ENCODE results near the gene ERMARD.

The ERMARD gene

GRCh38 chr6:169722362-169723199, 28.8 kb upstream of the ERMARD start:
- Histone ChIP-seq H3K9me3 (ENCODE audit: control insufficient read depth, insufficient read depth, low read length) (no peaks in the 10 kb centered on the region), H3K9ac (ENCODE audit: low read depth, low read length) (no peak overlapping the region), H3K4me3 (ENCODE audit: low read depth, low read length) (peak overlapping the region; percentile 89), H3K4me1 (ENCODE audit: control insufficient read depth, insufficient read depth, low read length) (peaks cover 17% of the 10 kb centered on the region), H3K27ac (ENCODE audit: low read depth, low read length) (peak overlapping the region; percentile 64), H3K27me3 (ENCODE audit: control insufficient read depth, insufficient read depth, low read length) (peaks cover 7% of the 10 kb centered on the region; the same call in 1 of the 2 replicates), H3K36me3 (ENCODE audit: control insufficient read depth, insufficient read depth, low read length) (peaks cover 19% of the 10 kb centered on the region)

GRCh38 chr6:169723200-169723909, 28.1 kb upstream of the ERMARD start:
- Histone ChIP-seq H3K4me1 (ENCODE audit: control insufficient read depth, insufficient read depth, low read length) (peaks cover 17% of the 10 kb centered on the region), H3K27ac (ENCODE audit: low read depth, low read length) (peak overlapping the region; percentile 64), H3K27me3 (ENCODE audit: control insufficient read depth, insufficient read depth, low read length) (peaks cover 7% of the 10 kb centered on the region; the same call in 1 of the 2 replicates)

GRCh38 chr6:169723991-169724493, 27.4 kb upstream of the ERMARD start:
- no peaks in the 10 kb centered on the region for H3K9me3 ChIP-seq (ENCODE audit: control insufficient read depth, insufficient read depth, low read length)
- H3K27ac ChIP-seq (ENCODE audit: low read depth, low read length), result peak overlapping the region; percentile 84
- H3K36me3 ChIP-seq (ENCODE audit: control insufficient read depth, insufficient read depth, low read length), result peaks cover 5% of the 10 kb centered on the region; the same call in 1 of the 2 replicates
- peaks cover 7% of the 10 kb centered on the region; the same call in 1 of the 2 replicates for H3K27me3 ChIP-seq (ENCODE audit: control insufficient read depth, insufficient read depth, low read length)
- peaks cover 17% of the 10 kb centered on the region for H3K4me1 ChIP-seq (ENCODE audit: control insufficient read depth, insufficient read depth, low read length)
- peak overlapping the region; percentile 47; the same call in 1 of the 2 replicates for H3K9ac ChIP-seq (ENCODE audit: low read depth, low read length)
- peak overlapping the region; percentile 63; the same call in 1 of the 2 replicates for H3K4me3 ChIP-seq (ENCODE audit: low read depth, low read length)

More at GRCh38 chr6:169723200-169723909, 28.1 kb upstream of the ERMARD start:
- no peaks in the 10 kb centered on the region for H3K9me3 ChIP-seq (ENCODE audit: control insufficient read depth, insufficient read depth, low read length)
- peaks cover 11% of the 10 kb centered on the region for H3K36me3 ChIP-seq (ENCODE audit: control insufficient read depth, insufficient read depth, low read length)
- peak overlapping the region; percentile 89 for H3K4me3 ChIP-seq (ENCODE audit: low read depth, low read length)
- peak overlapping the region; percentile 27; the same call in 1 of the 2 replicates for H3K9ac ChIP-seq (ENCODE audit: low read depth, low read length)

GRCh38 chr6:169724494-169725124, 26.8 kb upstream of the ERMARD start, which contains the start of gene PHF10:
Gene PHF10, minus strand, starts transcription at chr6:169724500. Its CDS starts 569 bp downstream, at chr6:169723931.
- peaks cover 17% of the 10 kb centered on the region for H3K4me1 ChIP-seq (ENCODE audit: control insufficient read depth, insufficient read depth, low read length)
- peaks cover 7% of the 10 kb centered on the region; the same call in 1 of the 2 replicates for H3K27me3 ChIP-seq (ENCODE audit: control insufficient read depth, insufficient read depth, low read length)
- H3K36me3 ChIP-seq (ENCODE audit: control insufficient read depth, insufficient read depth, low read length), result no peaks in the 10 kb centered on the region; the same call in 1 of the 2 replicates
- peak within 1 kb of the TSS; percentile 89 for H3K4me3 ChIP-seq (ENCODE audit: low read depth, low read length)
- peak within 1 kb of the TSS; percentile 97 for H3K27ac ChIP-seq (ENCODE audit: low read depth, low read length)
- H3K9me3 ChIP-seq (ENCODE audit: control insufficient read depth, insufficient read depth, low read length), result no peaks in the 10 kb centered on the region
- peak within 1 kb of the TSS; percentile 90 for H3K9ac ChIP-seq (ENCODE audit: low read depth, low read length)

GRCh38 chr6:169725125-169726048, 26.0 kb upstream of the ERMARD start:
- no peaks in the 10 kb centered on the region; the same call in 1 of the 2 replicates for H3K36me3 ChIP-seq (ENCODE audit: control insufficient read depth, insufficient read depth, low read length)

GRCh38 chr6:169726049-169726400, 25.4 kb upstream of the ERMARD start:
- no peaks in the 10 kb centered on the region for H3K36me3 ChIP-seq (ENCODE audit: control insufficient read depth, insufficient read depth, low read length)
- no peaks in the 10 kb centered on the region for H3K9me3 ChIP-seq (ENCODE audit: control insufficient read depth, insufficient read depth, low read length)
- H3K9ac ChIP-seq (ENCODE audit: low read depth, low read length), result no peak overlapping the region
- H3K4me1 ChIP-seq (ENCODE audit: control insufficient read depth, insufficient read depth, low read length), result peaks cover 17% of the 10 kb centered on the region
- H3K27me3 ChIP-seq (ENCODE audit: control insufficient read depth, insufficient read depth, low read length), result peaks cover 7% of the 10 kb centered on the region; the same call in 1 of the 2 replicates
- peak overlapping the region; percentile 82 for H3K4me3 ChIP-seq (ENCODE audit: low read depth, low read length)
- H3K27ac ChIP-seq (ENCODE audit: low read depth, low read length), result no peak overlapping the region

More at GRCh38 chr6:169725125-169726048, 26.0 kb upstream of the ERMARD start:
- Histone ChIP-seq H3K27me3 (ENCODE audit: control insufficient read depth, insufficient read depth, low read length) (peaks cover 7% of the 10 kb centered on the region; the same call in 1 of the 2 replicates), H3K9ac (ENCODE audit: low read depth, low read length) (peak overlapping the region; percentile 90), H3K27ac (ENCODE audit: low read depth, low read length) (peak overlapping the region; percentile 97), H3K4me3 (ENCODE audit: low read depth, low read length) (peak overlapping the region; percentile 82), H3K9me3 (ENCODE audit: control insufficient read depth, insufficient read depth, low read length) (no peaks in the 10 kb centered on the region), H3K4me1 (ENCODE audit: control insufficient read depth, insufficient read depth, low read length) (peaks cover 17% of the 10 kb centered on the region)

GRCh38 chr6:169726963-169727362, 24.5 kb upstream of the ERMARD start:
- no peak overlapping the region for H3K27ac ChIP-seq (ENCODE audit: low read depth, low read length)
- no peak overlapping the region for H3K4me3 ChIP-seq (ENCODE audit: low read depth, low read length)
- peaks cover 15% of the 10 kb centered on the region for H3K4me1 ChIP-seq (ENCODE audit: control insufficient read depth, insufficient read depth, low read length)
- peaks cover 7% of the 10 kb centered on the region; the same call in 1 of the 2 replicates for H3K27me3 ChIP-seq (ENCODE audit: control insufficient read depth, insufficient read depth, low read length)
- H3K9ac ChIP-seq (ENCODE audit: low read depth, low read length), result no peak overlapping the region
- no peaks in the 10 kb centered on the region for H3K9me3 ChIP-seq (ENCODE audit: control insufficient read depth, insufficient read depth, low read length)
- no peaks in the 10 kb centered on the region for H3K36me3 ChIP-seq (ENCODE audit: control insufficient read depth, insufficient read depth, low read length)

- no peak overlapping the region for H3K4me3 ChIP-seq (ENCODE audit: low read depth, low read length)
- peaks cover 6% of the 10 kb centered on the region; the same call in 1 of the 2 replicates for H3K4me1 ChIP-seq (ENCODE audit: control insufficient read depth, insufficient read depth, low read length)
- no peaks in the 10 kb centered on the region for H3K36me3 ChIP-seq (ENCODE audit: control insufficient read depth, insufficient read depth, low read length)
- no peak overlapping the region for H3K9ac ChIP-seq (ENCODE audit: low read depth, low read length)
- H3K9me3 ChIP-seq (ENCODE audit: control insufficient read depth, insufficient read depth, low read length), result no peaks in the 10 kb centered on the region
- no peak overlapping the region for H3K27ac ChIP-seq (ENCODE audit: low read depth, low read length)
- H3K27me3 ChIP-seq (ENCODE audit: control insufficient read depth, insufficient read depth, low read length), result no peaks in the 10 kb centered on the region
Observed at GRCh38 chr6:169729961-169730360, 21.5 kb upstream of the ERMARD start.

- Histone ChIP-seq H3K9me3 (ENCODE audit: control insufficient read depth, insufficient read depth, low read length) (no peaks in the 10 kb centered on the region), H3K4me1 (ENCODE audit: control insufficient read depth, insufficient read depth, low read length) (0 out of 2 replicates have a peak, but pooled peaks cover 8% of the 10 kb centered on the region), H3K27me3 (ENCODE audit: control insufficient read depth, insufficient read depth, low read length) (no peaks in the 10 kb centered on the region), H3K4me3 (ENCODE audit: low read depth, low read length) (no peak overlapping the region), H3K9ac (ENCODE audit: low read depth, low read length) (no peak overlapping the region), H3K36me3 (ENCODE audit: control insufficient read depth, insufficient read depth, low read length) (no peaks in the 10 kb centered on the region), H3K27ac (ENCODE audit: low read depth, low read length) (no peak overlapping the region)
Observed at GRCh38 chr6:169738204-169738975, 13.0 kb upstream of the ERMARD start.
